ENCODE measurements around the gene HTATIP2.
A peak's percentile ranks its signal among the peaks of the same experiment; 100 is the strongest.

DNA sequence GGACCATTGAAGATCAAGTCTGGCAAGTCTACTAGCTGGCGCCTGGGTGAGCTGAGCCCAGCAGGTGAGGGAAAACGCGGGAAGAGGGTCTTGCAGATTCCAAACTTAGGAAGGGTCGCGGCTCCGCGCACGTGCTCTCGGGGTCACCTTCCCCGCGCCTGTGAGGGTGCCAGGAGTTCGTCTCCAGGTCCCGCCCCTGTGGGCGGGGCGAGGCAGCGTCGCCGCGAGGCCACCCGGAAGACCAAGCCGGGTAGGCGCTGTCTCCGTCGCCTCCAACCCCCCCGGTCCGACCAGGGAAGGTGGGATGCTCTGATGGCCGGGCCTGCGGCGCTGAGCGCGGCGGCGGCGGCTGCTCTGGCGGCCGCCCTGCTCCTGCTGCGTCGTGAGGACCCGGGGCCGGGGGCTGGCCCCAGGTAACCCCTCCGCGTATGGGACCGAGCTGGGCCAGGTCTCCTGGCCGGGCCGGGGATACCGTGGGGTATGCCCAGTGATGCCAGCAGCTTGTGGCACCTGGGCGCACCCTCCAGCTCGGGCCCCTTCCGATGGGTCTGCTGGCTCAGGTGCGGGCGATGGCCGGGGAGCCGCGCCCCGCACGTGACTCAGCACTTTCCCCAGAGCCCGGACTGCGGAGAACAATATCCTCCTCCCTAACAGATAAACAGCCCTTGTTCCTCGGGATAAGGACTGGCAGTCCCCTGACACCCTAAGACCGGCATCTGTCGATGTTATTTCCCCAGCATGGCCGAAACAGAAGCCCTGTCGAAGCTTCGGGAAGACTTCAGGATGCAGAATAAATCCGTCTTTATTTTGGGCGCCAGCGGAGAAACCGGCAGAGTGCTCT lies at the start of gene HTATIP2:
- TF ChIP-seq CTCF (IDR thresholded peaks at IDR 0.05) (no peak), POLR2A (IDR thresholded peaks at IDR 0.05) (peak in 1 of 4 donors; percentile 30), POLR2AphosphoS5 (IDR thresholded peaks at IDR 0.05) (peak in 2 of 3 donors; percentile 74 to 77), EP300 (IDR thresholded peaks at IDR 0.05) (peak; percentile 43)

All from stomach (tissue), 4 donors.